Mammary epithelial cell (primary cell): Measurements from ENCODE around the gene KRT6C.

ENCODE experiments used
- EZH2 ChIP-seq: IDR thresholded peaks from 2 replicates; pipeline ENCODE4 v1.6.1; 2012; ENCODE audit warnings: low read length, inconsistent platforms, borderline replicate concordance
- TF ChIP-seq, protein P1 (sequence below), 2 donors: IDR thresholded peaks in 1 of 2; conservative IDR thresholded peaks in 1 of 2; 2 replicates each; pipeline ENCODE4 v1.5.1; 2011 to 2012; ENCODE audit warnings: inconsistent platforms in 2 of 2, low read length in 2 of 2, mild to moderate bottlenecking in 2 of 2, control low read depth in 1 of 2, low read depth in 1 of 2; ENCODE audit not compliant: insufficient read depth in 1 of 2; ENCODE audit errors: extremely low read depth in 1 of 2

- TF ChIP-seq EZH2: no peak
- TF ChIP-seq, protein P1, sequence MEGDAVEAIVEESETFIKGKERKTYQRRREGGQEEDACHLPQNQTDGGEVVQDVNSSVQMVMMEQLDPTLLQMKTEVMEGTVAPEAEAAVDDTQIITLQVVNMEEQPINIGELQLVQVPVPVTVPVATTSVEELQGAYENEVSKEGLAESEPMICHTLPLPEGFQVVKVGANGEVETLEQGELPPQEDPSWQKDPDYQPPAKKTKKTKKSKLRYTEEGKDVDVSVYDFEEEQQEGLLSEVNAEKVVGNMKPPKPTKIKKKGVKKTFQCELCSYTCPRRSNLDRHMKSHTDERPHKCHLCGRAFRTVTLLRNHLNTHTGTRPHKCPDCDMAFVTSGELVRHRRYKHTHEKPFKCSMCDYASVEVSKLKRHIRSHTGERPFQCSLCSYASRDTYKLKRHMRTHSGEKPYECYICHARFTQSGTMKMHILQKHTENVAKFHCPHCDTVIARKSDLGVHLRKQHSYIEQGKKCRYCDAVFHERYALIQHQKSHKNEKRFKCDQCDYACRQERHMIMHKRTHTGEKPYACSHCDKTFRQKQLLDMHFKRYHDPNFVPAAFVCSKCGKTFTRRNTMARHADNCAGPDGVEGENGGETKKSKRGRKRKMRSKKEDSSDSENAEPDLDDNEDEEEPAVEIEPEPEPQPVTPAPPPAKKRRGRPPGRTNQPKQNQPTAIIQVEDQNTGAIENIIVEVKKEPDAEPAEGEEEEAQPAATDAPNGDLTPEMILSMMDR (conservative IDR thresholded peaks at IDR 0.05 in 1 of 2, IDR thresholded peaks at IDR 0.05 in 1 of 2; ENCODE audit: extremely low read depth in 1 of 2, insufficient read depth in 1 of 2, low read depth in 1 of 2, low read length in 2 of 2): no peak
These were observed 25.3 kb upstream of the KRT6C start for GRCh38 chr12:52498946-52499345.
